Islet precursor cell (in vitro differentiated cells): Measurements from ENCODE around the gene ZNF862.
"Not testable (repeated sequence)": the region's sequence is repeated elsewhere in the genome, so short reads cannot be mapped to it uniquely, and the experiment has no call there.

Source experiments
- DNase-seq: peaks from one replicate; pipeline ENCODE4 v3.0.0-alpha.2; 2018

Gene ZNF862

GRCh38 chr7:149883048-149883438 is 44.9 kb downstream of the ZNF862 start:
- no peak for DNase-seq

DNA sequence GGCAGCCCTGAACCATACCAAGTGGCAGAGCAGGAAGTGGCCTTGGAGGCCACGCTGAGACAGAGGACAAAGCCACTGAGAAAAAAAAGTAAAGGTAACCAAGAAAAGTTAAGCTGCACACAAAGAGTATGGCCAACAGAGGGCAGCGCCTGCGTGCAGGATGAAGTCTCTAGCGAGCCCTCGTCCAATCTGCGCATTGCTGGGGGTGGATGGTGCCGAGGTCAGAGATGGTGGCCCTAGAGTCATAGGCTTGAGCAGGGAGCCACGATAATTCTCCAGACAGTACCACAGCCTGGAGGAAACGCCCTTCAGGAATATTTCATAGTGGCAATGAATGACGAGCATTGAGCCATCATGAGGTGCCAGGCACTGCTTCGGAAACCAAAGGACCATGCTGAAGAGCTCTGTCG is 45.3 kb downstream of the ZNF862 start:
- DNase-seq, result peak; percentile 84

- DNase-seq, result no peak
Observed at GRCh38 chr7:149884016-149884415, 45.8 kb downstream of the ZNF862 start.

DNA sequence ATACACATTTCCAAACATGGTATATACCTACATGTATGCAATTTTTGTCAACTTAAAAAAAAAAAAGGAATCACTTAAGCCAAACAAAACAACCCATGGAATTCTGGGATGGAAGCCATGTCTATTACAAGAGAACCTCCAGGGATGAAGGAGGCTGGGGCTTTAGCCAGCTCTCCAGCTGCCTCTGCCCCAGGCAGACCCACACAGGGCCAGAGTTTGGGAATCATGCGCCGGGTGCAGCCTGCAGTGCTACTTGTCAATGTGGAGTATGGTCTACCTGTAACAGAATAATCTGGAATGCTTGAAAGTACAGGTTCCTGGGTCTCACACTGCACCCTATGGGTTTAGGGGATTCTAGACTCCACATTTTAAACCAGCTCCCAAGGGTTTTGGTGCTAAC is 46.4 kb downstream of the ZNF862 start:
- DNase-seq, result no peak

- peak; percentile 75 for DNase-seq
Observed at GRCh38 chr7:149885191-149886017, 47.2 kb downstream of the ZNF862 start.

DNA sequence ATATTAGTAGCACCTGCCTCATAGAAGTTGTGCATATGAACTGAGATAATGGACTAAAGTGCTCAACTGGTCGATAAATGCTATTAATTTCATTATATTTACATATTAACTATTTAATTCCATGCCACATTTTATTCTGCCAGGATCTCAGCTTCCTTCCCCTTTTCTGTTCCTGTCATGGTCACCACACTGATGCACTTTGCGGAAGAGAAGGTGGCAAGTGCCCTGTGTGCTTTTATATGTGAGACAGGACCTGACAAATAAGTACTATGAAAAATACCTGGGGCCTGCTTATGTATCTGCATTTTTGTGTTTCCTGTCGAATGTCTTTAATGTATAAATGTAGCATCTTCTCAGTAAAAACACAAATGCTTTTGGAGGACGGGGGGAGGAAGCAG is 47.8 kb downstream of the ZNF862 start:
- DNase-seq, result no peak

DNA sequence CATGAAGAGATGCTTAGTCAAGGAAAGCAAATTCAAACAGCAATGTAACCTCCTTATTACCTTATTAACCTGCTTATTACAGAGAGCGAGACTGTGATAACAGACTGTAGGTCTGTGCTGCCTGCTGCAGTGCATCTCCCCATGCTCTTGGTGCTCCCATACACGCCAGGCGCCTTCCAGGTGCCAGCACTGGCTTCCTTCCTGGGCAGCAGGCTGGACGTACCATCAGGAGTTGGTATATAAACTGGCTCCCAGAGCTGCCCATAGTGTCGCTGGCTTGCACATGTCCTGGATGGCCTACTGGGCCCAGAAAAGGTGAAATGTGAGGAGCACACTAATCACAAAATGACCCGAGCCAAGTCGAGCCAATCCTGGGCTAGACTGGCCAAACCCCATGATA is 49.1 kb downstream of the ZNF862 start:
- no peak for DNase-seq

DNA sequence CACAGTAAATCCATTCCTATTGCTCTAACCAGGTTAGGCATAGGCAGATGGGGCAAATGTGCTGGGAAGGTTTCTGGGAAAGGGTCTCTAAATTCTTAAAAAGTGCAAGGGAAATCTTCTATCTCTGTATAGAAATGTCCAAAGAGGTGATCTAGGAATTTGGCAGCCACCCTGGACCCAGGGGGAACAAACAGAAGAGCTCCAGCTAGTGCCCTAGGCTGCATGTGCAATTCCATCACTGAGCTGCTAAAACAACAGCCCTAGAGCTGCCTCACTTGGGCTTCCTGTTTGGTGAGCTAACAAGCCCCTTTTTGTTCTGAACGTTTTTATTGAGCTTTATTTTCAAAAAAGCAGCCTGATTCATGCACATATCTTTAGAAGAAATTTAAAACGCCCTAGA is 52.5 kb downstream of the ZNF862 start:
- DNase-seq, result not testable (repeated sequence)

DNA sequence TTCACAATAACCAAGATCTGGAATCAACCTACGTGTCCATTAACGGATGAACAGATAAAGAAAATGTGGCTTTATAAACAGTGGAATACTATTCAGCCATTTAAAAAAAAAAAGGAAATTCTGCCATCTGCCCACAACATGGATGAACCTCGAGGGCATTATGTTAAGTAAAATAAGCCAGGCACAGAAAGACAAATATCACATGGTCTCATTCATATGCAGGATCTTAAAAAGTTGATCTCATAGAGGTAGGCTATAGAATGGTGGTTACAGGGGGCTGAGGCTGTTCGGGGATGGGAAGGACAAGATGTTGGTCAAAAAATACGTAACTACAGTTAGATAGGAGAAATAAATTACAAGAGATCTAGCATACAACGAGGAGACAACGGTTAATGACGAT is 56.8 kb downstream of the ZNF862 start:
- DNase-seq, result not testable (repeated sequence)

DNA sequence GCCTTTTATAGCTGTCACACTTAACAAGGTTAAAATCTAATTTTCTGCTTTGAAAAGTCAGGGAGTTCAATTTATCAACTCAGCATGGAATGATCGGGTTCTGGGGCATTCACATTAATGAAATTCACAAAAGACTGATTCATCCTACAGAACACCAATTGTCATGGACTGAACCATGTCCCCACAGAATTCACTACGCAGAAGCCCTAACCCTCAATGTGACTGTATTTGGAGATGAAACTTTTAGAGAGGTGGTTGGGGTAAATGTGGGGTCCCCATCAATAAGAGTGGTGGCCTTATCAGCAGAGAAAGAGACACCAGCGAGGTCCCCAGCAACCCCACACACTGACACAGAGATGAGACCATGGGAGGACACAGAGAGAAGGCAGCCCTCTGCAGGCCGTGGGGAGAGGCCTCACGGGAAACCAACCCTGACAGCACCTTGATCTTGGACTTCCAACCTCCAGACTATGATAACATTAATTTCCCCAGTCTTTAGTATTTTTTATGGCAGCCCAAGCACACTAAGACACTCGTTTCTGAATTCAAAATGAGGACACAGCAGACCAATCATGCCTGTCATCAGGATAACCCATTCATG is 69.7 kb downstream of the ZNF862 start:
- not testable (repeated sequence) for DNase-seq

GRCh38 chr7:149910219-149910618 is 72.0 kb downstream of the ZNF862 start:
- not testable (repeated sequence) for DNase-seq

GRCh38 chr7:149912126-149912525 is 74.0 kb downstream of the ZNF862 start:
- DNase-seq, result not testable (repeated sequence)
